HG03571 (cell line): ENCODE data around the gene ASTL.

ENCODE experiments used
- ATAC-seq: cut with Tn5 transposase; IDR thresholded peaks from one replicate; pipeline ENCODE4 v1.9.1; 2021; ENCODE audit not compliant: unreplicated experiment

The ASTL gene

DNA sequence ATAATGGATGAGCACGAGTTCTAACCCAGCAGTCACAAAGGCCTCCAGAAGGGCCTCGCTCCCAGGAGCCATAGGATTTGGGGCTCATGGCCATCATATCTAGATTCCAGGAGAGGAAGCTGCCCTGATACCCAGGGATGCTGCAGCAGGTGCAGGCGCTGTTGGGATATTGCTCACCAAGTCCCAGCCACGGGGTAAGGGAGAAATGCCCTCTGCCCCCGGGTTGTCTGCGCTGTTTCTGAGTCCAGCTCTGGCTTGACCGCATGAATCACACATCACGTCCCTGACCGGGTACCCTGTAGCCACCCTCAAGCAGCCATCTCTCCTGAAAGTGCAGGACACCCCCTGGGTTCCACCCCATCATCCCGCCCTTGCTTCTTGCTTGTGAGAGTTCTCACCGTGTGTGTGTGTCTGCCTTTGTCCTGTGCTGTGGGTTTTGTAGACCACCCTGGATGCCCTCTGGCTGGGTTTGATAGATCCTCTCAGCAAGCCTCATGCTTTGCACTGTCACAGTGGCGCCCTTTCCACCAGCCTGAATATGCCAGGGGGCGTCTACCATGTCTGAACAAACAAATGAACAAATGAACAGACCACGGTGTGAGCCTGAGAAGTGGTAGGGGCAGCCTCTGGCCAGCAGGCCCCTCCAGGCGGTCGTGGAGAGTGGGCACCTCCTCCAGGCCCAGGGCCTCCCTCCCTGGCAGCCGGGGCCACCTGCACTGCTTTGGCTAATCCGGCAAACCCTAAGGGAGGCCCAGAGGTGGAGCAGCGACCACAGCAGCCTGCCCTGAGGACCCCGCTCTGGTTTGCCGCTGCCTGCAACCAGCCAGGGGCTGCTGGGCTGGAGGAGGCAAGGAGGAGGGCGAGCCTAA lies 54.1 kb downstream of the ASTL start:
- ATAC-seq = no peak

DNA sequence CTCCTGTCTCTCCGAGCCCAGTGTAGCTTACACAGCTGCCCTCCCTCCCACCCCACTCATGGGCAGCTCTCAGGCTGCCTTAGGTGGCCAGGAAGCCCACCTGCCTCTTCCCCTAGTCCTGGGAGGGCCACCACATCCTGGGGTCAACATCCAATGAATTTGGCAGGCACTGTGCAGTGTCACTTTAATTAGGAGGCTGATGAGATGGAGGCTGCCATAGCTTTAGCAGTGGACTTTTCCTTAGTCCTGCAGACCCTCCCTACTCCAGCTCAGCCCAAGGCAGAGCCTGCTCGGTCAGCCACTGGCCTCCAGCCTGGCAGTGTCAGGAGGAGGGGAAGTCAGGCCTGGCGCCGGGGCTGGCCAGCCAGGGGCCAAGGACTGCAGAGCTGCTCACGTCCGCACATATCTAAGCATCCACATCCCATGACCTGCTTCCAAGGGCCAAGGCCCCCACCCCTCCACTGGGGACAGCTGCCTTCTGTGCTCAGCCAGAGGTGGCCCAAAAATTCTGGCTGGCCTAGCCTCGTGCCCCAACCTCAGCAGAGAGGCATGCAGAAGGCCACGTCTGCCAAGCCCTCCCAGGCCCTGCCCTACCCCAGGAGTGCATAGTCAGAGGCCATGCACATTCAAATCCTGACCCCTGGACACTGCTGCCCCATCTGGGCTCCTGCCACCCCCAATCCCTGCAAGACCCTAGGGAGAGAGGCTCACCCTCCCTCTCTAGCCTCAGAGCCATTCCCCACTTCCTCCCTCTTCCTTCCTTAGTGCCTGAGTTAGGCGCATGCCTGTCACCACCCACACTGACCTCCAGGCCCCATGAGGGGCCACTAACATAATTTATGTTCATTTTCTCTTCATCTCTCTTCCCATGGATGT lies 55.0 kb downstream of the ASTL start:
- no peak for ATAC-seq

DNA sequence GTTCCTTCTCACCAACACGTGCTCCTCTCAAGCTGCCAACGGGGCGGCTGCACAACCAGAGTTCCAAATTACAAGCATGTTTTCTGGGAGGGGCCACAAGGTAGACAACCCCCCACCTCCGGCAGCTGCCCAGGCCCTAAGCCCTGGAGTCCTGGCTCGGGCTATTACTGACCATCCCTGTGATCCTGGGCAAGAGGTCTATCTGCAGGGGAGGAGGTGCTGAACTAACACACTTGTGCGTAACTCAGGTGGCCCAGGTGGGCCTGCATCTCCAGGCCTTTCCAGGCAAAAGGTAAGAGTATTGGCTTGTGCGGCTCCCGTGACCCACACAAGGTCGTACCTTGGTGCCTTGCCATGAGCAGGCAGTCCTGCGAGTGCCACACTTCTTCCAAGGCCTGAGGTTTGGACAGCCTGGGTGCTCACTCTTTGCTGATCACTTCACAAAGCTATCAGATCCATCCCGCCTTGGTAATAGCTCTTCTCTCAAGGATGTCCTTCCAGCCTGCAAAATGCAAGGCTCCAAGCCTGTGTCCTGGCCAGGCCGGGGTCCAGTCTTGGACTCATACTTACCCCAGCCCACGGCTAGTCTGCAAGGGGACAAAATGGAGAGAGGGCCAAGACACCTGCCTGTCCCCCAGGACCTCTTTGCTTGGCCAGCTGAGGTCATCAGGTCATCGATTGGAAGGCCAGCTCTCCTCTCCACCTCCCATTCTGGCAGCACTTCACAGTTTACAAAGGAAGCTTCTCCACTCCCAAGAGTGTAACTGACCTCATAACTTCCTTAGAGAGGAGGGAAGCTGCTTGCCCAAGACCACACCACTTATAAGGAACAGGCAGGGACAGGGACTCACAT lies 55.9 kb downstream of the ASTL start:
- ATAC-seq = no peak

DNA sequence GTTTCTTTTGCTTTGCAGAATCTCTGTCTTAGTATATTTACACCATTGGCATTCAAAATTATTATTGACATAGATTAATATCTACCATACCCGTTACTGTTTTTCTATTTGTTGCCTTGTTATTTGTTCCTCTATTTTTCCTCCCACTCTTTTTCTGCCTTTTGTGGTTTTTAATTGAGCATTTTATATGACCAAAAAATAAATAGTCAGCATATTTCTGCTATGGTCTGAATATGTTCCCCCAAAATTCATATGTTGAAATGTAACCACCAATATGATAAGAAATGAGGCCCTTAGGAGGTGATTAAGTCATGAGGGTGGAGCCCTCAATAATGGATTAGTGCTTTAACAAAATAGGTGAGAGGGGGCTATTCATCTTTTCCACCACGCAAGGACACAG lies 57.3 kb downstream of the ASTL start:
- no peak for ATAC-seq

DNA sequence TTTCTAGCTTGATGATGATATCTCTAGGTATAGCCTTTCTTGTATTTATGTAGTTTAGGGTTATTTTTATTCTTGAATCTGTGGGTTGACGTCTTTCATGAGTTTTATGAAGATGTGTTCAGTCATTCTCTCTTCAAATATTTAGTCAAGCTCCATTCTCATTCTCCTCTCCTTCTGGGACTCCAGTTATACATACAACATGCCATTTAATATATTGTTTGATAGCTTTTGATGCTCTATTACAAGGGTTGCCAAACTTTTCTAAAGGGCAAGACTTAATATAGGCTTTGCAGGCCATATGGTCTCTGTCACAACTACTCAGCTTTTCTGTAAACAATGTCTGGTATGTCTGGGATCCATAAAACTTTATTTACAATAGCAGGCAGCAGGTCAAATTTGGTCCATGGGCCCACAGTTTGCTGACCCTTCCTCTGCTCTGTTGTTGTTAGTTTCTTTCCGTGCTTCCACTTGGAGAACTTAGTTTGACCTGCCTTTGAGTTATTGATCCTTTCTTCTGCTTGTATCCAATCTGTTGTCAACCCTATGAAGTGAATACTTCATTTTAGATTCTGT lies 63.0 kb downstream of the ASTL start:
- ATAC-seq = no peak

DNA sequence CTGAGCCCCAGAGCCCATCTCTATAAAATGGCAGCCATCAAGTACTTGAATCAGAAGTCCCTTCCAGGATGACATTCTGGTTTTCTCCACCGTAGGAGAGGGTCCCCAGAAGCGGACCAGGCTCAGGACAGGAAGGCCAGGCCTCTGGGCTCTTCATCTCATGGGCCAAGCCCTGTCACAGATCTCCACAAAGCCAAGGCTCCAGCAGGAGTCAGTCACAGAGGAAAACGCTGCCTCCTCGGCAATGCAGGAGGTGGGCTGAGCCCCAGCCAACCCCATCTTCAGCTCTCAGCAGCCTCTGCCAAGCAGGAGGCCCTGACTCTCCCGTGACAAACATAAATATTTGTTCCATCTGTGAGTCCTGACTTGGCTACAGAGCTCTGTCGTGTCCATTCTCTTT lies 64.1 kb downstream of the ASTL start:
- ATAC-seq = no peak

DNA sequence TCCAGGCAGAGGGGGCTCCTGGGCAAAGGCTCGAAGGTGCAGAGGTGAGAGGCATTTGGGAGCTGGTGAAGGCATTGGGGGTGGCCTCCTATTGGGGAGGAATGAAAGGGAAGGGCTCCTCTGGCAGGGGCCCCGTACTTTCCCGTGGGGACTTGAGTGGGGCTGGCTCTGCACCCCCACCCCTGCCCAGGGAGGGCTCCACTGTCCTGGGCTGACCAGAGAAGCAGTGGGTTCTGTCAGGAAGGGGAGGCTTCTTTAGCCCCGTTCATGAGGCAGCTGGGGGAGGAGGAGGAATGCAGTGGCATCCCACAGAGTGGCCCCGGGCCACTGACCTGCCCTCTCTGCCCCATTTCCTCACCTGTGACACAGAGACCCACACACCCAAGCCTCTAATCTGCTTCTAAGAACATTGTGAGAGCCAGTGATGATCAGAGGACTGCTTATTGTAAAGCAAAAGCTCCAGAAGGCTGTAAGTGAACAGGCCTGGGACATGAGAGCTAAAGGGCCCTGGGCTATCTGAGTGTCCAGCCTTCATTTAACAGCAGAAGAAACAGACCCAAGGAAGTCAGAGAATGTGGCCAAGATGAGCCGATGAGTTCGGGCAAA lies 65.0 kb downstream of the ASTL start:
- ATAC-seq = no peak
